ENCODE measurements around the gene SKA3. TPM values are rescaled to one million over a fixed set of nuclear protein-coding genes. Genes with fewer than 3 reads are reported as not detected.

Gene SKA3
- total RNA-seq, 1 experiment from 2014 or later: 61.8 TPM

- no peaks in the 10 kb centered on the region for H3K9me3 ChIP-seq (ENCODE audit: control insufficient read depth, low read depth, low read length)
- H3K9ac ChIP-seq (ENCODE audit: extremely low read depth, insufficient read length, low read length): no peak overlapping the region
- H2BK15ac ChIP-seq (ENCODE audit: low read depth, low read length): no peak overlapping the region
- no peak overlapping the region for H3K56ac ChIP-seq (ENCODE audit: insufficient read length, low read depth, low read length)
- H2BK120ac ChIP-seq (ENCODE audit: low read depth, low read length, poor library complexity, severe bottlenecking): no peak overlapping the region
- no CpG with 5 or more reads among the region's 1 CpG for WGBS (ENCODE audit: extremely low coverage, insufficient read length, low lambda C conversion rate)
- H2BK12ac ChIP-seq (ENCODE audit: insufficient read length, low read depth, low read length): no peak overlapping the region
- H2BK5ac ChIP-seq (ENCODE audit: insufficient read length, low read length): no peak overlapping the region
- H3K9me3 Mint-ChIP-seq: no peaks in the 10 kb centered on the region
- H3K79me2 ChIP-seq (ENCODE audit: insufficient read depth, low read length): no peaks in the 10 kb centered on the region
- H3K27ac ChIP-seq (ENCODE audit: insufficient read length, low read depth, low read length): no peak overlapping the region
- no peak overlapping the region for H3K23ac ChIP-seq (ENCODE audit: insufficient read length, low read depth, low read length)
- no peaks in the 10 kb centered on the region for H3K27me3 ChIP-seq (ENCODE audit: insufficient read depth, low read length)
- no peak overlapping the region for H4K8ac ChIP-seq (replicated peaks; ENCODE audit: insufficient read length, low read depth, low read length)
- no peak for TF ChIP-seq CTCF (conservative IDR thresholded peaks at IDR 0.05)
- H3K14ac ChIP-seq (ENCODE audit: insufficient read depth, low read length): no peak overlapping the region
- no peak overlapping the region for H3K4me2 ChIP-seq (ENCODE audit: insufficient read depth, insufficient read length, low read length)
- H3K18ac ChIP-seq (ENCODE audit: insufficient read length, low read depth, low read length): no peak overlapping the region
- DNase-seq: no peak
- no peak overlapping the region for H2BK20ac ChIP-seq (ENCODE audit: low read depth, low read length, poor library complexity, severe bottlenecking)
- H3T11ph ChIP-seq (ENCODE audit: low read length): no peak overlapping the region
- H3K79me1 ChIP-seq (ENCODE audit: insufficient read depth, low read depth, low read length, poor library complexity, severe bottlenecking): no peaks in the 10 kb centered on the region
- no peak overlapping the region for H3K4me3 Mint-ChIP-seq
- no peak overlapping the region for H4K5ac ChIP-seq (ENCODE audit: insufficient read length, low read depth, low read length)
- H4K20me1 ChIP-seq (ENCODE audit: control insufficient read depth, insufficient read depth, insufficient read length): no peaks in the 10 kb centered on the region
- H3K4ac ChIP-seq (ENCODE audit: low read depth, low read length): no peak overlapping the region
- no peak overlapping the region for H2AFZ ChIP-seq (ENCODE audit: low read length)
- H3K27ac Mint-ChIP-seq: 0 out of 7 replicates have a peak overlapping the region, but pooled peaks of 1 of the 3 experiments have one; percentile 11
- H3K23me2 ChIP-seq (ENCODE audit: insufficient read length, low read depth, low read length, poor library complexity, severe bottlenecking): no peaks in the 10 kb centered on the region
- H3K36me3 Mint-ChIP-seq (ENCODE audit: insufficient read depth in 1 of 3, low read depth in 3 of 3): peaks cover 11 to 46% (median 30%) of the 10 kb centered on the region in 3 experiments; a peak in 6 of 7 replicates
- peaks cover 3% of the 10 kb centered on the region; the same call in 1 of the 2 replicates for H3K4me1 ChIP-seq (ENCODE audit: insufficient read depth, low read length)
- H4K91ac ChIP-seq (ENCODE audit: insufficient read length, low read depth, low read length): no peak overlapping the region
- no peaks in the 10 kb centered on the region for H3K27me3 Mint-ChIP-seq (ENCODE audit: low read depth)
- no peak overlapping the region for H2AK5ac ChIP-seq (ENCODE audit: insufficient read length, low read length)
- peaks cover 25 to 34% of the 10 kb centered on the region in 2 experiments for H3K4me1 Mint-ChIP-seq
Observed at GRCh38 chr13:21150013-21150412, 26.3 kb downstream of the SKA3 start.
